SU-DHL-6 (cell line): ENCODE measurements around the gene GRAMD1A.
"Not testable (repeated sequence)": the region's sequence is repeated elsewhere in the genome, so short reads cannot be mapped to it uniquely, and the experiment has no call there.

ENCODE experiments used
- H2AFZ ChIP-seq: fragments of 200-600 bp; sonication (generic); 2 replicates; pipeline ENCODE4 v1.6.1; 2014; ENCODE audit warnings: low read depth, mild to moderate bottlenecking, moderate library complexity, mixed read lengths, antibody characterized with exemption, low read length; ENCODE audit not compliant: severe bottlenecking
- H3F3A ChIP-seq: fragments of 200-600 bp; shearing (Covaris generic); 2 replicates; pipeline ENCODE4 v1.6.0; 2016; ENCODE audit warnings: antibody characterized with exemption, mild to moderate bottlenecking; ENCODE audit not compliant: insufficient read depth
- H3K27ac ChIP-seq: fragments of 200-600 bp; sonication (generic); 2 replicates; pipeline ENCODE4 v1.5.1; 2016; ENCODE audit warnings: low read depth, mild to moderate bottlenecking, low read length, moderate library complexity, mixed read lengths
- H3K27me3 ChIP-seq: fragments of 200-600 bp; sonication (generic), shearing (Covaris generic); 2 replicates; pipeline ENCODE4 v1.6.0; 2014; ENCODE audit warnings: mild to moderate bottlenecking, low read length
- H3K36me3 ChIP-seq: fragments of 200-600 bp; sonication (generic); 2 replicates; pipeline ENCODE4 v1.6.1; 2014; ENCODE audit warnings: mild to moderate bottlenecking, low read length, mixed read lengths
- H3K4me2 ChIP-seq: fragments of 300-600, 200-600 bp; shearing (Covaris generic), sonication (generic); 2 replicates; pipeline ENCODE4 v1.6.0; 2014; ENCODE audit warnings: low read length, low read depth, mild to moderate bottlenecking; ENCODE audit not compliant: poor library complexity, severe bottlenecking
- H3K4me3 ChIP-seq: fragments of 200-600 bp; sonication (generic); 2 replicates; pipeline ENCODE4 v1.5.1; 2014; ENCODE audit warnings: antibody characterized with exemption, low read length, mild to moderate bottlenecking, mixed read lengths; ENCODE audit not compliant: insufficient read depth, poor library complexity, severe bottlenecking
- H3K79me2 ChIP-seq: fragments of 200-600 bp; sonication (generic); 2 replicates; pipeline ENCODE4 v1.6.1; 2014; ENCODE audit warnings: mild to moderate bottlenecking, low read length, moderate library complexity; ENCODE audit not compliant: insufficient read depth
- H3K9ac ChIP-seq: fragments of 200-600 bp; sonication (generic); 2 replicates; pipeline ENCODE4 v1.7.0; 2014; ENCODE audit warnings: mild to moderate bottlenecking, low read length
- H3K9me2 ChIP-seq: fragments of 200-600 bp; sonication (generic); replicated peaks from 2 replicates; pipeline ENCODE4 v1.6.1; 2014; ENCODE audit warnings: low read length; ENCODE audit not compliant: insufficient read depth
- H3K9me3 ChIP-seq: fragments of 200-600 bp; sonication (generic); 2 replicates; pipeline ENCODE4 v1.6.1; 2014; ENCODE audit warnings: low read length, mixed read lengths; ENCODE audit not compliant: insufficient read depth
- H4K20me1 ChIP-seq: fragments of 200-600 bp; sonication (generic); 2 replicates; pipeline ENCODE4 v1.6.1; 2014; ENCODE audit warnings: low read depth, mild to moderate bottlenecking, antibody characterized with exemption, low read length, moderate library complexity, mixed read lengths
- CTCF ChIP-seq: fragments of 200-600 bp; sonication (generic); IDR thresholded peaks from one replicate; pipeline ENCODE4 v1.5.1; 2017; ENCODE audit warnings: antibody characterized with exemption, mild to moderate bottlenecking, low read length, moderate library complexity; ENCODE audit not compliant: insufficient read depth, poor library complexity, severe bottlenecking
- EZH2phosphoT487 ChIP-seq: fragments of 200-600 bp; sonication (generic), shearing (Covaris generic); conservative IDR thresholded peaks from 2 replicates; pipeline ENCODE4 v1.6.1; 2018; ENCODE audit warnings: mild to moderate bottlenecking, antibody characterized with exemption, low read length, moderate library complexity, mixed read lengths

Gene GRAMD1A

GRCh38 chr19:35049456-35049855 is 49.3 kb downstream of the GRAMD1A start:
- Histone ChIP-seq H2AFZ (no peak overlapping the region), H3K79me2 (no peaks in the 10 kb centered on the region), H3F3A (no peaks in the 10 kb centered on the region), H3K27ac (no peak overlapping the region), H3K9me2 (no peaks in the 10 kb centered on the region), H3K4me2 (no peak overlapping the region), H3K36me3 (no peaks in the 10 kb centered on the region), H3K9me3 (no peaks in the 10 kb centered on the region), H3K9ac (no peak overlapping the region), H3K4me3 (no peak overlapping the region), H3K27me3 (no peaks in the 10 kb centered on the region), H4K20me1 (no peaks in the 10 kb centered on the region)
- no peak for TF ChIP-seq EZH2phosphoT487
- TF ChIP-seq CTCF: no peak

- not testable (repeated sequence) for H3K4me2 ChIP-seq, H3K4me3 ChIP-seq, H3K27me3 ChIP-seq, H3K36me3 ChIP-seq, H2AFZ ChIP-seq, H3K9ac ChIP-seq, H3K79me2 ChIP-seq, H3K9me2 ChIP-seq, H4K20me1 ChIP-seq, H3K27ac ChIP-seq, H3K9me3 ChIP-seq, H3F3A ChIP-seq
Observed at GRCh38 chr19:35050662-35051061, 50.5 kb downstream of the GRAMD1A start.

GRCh38 chr19:35051268-35051667 is 51.1 kb downstream of the GRAMD1A start:
- not testable (repeated sequence) for H3K27me3 ChIP-seq, H3K36me3 ChIP-seq, H3K4me2 ChIP-seq

DNA sequence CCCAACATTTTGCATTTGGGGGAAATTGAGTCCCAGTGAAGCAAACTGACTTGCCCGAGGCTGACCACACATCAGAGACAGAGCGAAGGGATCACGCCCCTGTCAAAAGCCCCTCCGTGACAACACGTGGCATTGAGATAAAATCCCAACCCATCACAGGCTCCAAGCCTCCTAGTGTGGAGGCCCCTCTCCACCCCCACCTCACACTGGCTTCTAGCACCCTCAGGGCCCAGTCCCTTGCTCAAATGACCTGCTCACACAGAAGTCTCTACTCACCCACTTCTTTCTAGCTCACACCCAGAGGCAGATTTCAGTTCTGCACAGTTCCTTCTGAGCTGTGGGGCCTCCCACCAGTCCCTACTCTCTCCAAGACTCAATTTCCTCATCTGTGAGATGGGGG is 51.7 kb downstream of the GRAMD1A start:
- no peak overlapping the region for H3K27ac ChIP-seq
- TF ChIP-seq EZH2phosphoT487: no peak
- no peak for TF ChIP-seq CTCF
- no peaks in the 10 kb centered on the region for H3K36me3 ChIP-seq
- no peaks in the 10 kb centered on the region for H3K79me2 ChIP-seq
- no peak overlapping the region for H3K4me3 ChIP-seq
- H3K9me3 ChIP-seq: no peaks in the 10 kb centered on the region
- no peaks in the 10 kb centered on the region for H4K20me1 ChIP-seq
- no peak overlapping the region for H3K9ac ChIP-seq
- H3K27me3 ChIP-seq: no peaks in the 10 kb centered on the region
- H2AFZ ChIP-seq: no peak overlapping the region
- no peaks in the 10 kb centered on the region for H3K9me2 ChIP-seq
- H3F3A ChIP-seq: no peaks in the 10 kb centered on the region
- no peak overlapping the region for H3K4me2 ChIP-seq

More at GRCh38 chr19:35051268-35051667, 51.1 kb downstream of the GRAMD1A start:
- not testable (repeated sequence) for H3K9me2 ChIP-seq, H3K9me3 ChIP-seq, H3F3A ChIP-seq, H4K20me1 ChIP-seq, H3K9ac ChIP-seq, H2AFZ ChIP-seq, H3K4me3 ChIP-seq, H3K27ac ChIP-seq, H3K79me2 ChIP-seq
